ENCODE measurements around the gene GNG12.

- TF ChIP-seq CTCF (IDR thresholded peaks at IDR 0.05; ENCODE audit: low read depth, low read length) (no peak), MYC (IDR thresholded peaks at IDR 0.05; ENCODE audit: low read depth, low read length) (no peak), POLR2A (IDR thresholded peaks at IDR 0.05; ENCODE audit: extremely low read depth, insufficient read length) (no peak), MAX (IDR thresholded peaks at IDR 0.05; ENCODE audit: low read depth, low read length) (no peak)
Observed at GRCh38 chr1:67851800-67852199, 18.5 kb upstream of the GNG12 start.

Measured in NB4 (cell line).